HAP-1 (cell line): ENCODE data around the gene INVS.

Source experiments
- DNase-seq, 2 experiments: peaks; one replicate each; pipeline ENCODE4 v3.0.0-alpha.2; 2016 to 2020; ENCODE audit warnings: low spot score in 2 of 2
- H3K27me3 ChIP-seq: fragments of 250-450 bp; sonication (Bioruptor Pico); 2 replicates; pipeline ENCODE4 v1.5.1; 2020; ENCODE audit warnings: low read depth, mild to moderate bottlenecking, moderate library complexity
- H3K36me3 ChIP-seq: fragments of 250-450 bp; sonication (Bioruptor Pico); replicated peaks from 2 replicates; pipeline ENCODE4 v1.5.1; 2020; ENCODE audit warnings: mild to moderate bottlenecking
- H3K4me1 ChIP-seq: fragments of 250-450 bp; sonication (Bioruptor Pico); 2 replicates; pipeline ENCODE4 v1.5.1; 2020; ENCODE audit warnings: mild to moderate bottlenecking
- H3K4me3 ChIP-seq: fragments of 250-450 bp; sonication (Bioruptor Pico); 2 replicates; pipeline ENCODE4 v1.5.1; 2020; ENCODE audit warnings: mild to moderate bottlenecking, moderate library complexity
- H3K9me3 ChIP-seq: fragments of 250-450 bp; sonication (Bioruptor Pico); 2 replicates; pipeline ENCODE4 v1.5.1; 2020; ENCODE audit warnings: mild to moderate bottlenecking, moderate library complexity
- in situ Hi-C: fragments of 300-500 bp; cut with MboI; formaldehyde crosslinking; loops from 3 replicates; pipeline ENCODE4 v1.14.3; 2020; ENCODE audit warnings: low sequenced_read_pairs, inconsistent platforms, mixed read lengths

INVS gene

DNA sequence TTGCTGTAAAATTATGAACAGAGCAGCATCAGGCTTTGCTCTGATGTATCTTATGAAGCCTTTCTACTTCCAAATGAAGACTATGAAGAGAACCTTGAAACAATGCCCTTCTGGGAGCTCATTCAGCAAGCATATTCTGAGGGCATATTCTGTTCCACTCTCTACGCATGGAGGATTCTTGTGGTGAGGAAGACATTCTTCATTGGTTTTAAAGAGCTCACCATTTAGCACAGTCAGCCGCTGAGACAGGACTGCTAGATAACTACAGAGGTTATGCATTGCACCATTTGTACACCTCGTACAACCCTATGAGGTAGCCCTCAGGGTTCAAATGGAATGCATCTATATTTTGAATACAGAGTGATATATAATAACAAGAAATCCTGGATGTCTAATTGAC lies 61.0 kb downstream of the INVS start:
- Histone ChIP-seq H3K27me3 (no peaks in the 10 kb centered on the region), H3K4me1 (no peaks in the 10 kb centered on the region), H3K36me3 (no peaks in the 10 kb centered on the region), H3K4me3 (no peak overlapping the region), H3K9me3 (no peaks in the 10 kb centered on the region)
- no peak for DNase-seq
- in situ Hi-C loops, result no loop called here

DNA sequence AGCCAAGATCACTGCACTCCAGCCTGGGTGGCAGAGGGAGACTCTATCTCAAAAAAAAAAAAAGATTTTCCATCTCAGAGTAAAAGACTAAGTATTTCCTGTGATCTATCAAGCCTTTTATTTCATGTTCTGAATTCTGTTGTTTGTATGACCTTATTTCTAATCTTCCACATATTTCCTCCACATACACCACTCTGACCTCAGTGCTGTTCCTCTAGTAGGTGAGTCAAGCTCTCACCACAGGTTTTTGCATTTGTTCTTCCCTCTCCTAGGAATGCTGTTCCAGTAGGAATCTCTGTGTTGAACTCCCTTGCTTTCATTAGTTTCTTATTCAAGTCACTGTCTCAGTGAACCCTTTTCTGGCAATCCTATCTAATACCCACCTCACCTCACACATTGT lies 68.1 kb downstream of the INVS start:
- DNase-seq, result no peak

DNA sequence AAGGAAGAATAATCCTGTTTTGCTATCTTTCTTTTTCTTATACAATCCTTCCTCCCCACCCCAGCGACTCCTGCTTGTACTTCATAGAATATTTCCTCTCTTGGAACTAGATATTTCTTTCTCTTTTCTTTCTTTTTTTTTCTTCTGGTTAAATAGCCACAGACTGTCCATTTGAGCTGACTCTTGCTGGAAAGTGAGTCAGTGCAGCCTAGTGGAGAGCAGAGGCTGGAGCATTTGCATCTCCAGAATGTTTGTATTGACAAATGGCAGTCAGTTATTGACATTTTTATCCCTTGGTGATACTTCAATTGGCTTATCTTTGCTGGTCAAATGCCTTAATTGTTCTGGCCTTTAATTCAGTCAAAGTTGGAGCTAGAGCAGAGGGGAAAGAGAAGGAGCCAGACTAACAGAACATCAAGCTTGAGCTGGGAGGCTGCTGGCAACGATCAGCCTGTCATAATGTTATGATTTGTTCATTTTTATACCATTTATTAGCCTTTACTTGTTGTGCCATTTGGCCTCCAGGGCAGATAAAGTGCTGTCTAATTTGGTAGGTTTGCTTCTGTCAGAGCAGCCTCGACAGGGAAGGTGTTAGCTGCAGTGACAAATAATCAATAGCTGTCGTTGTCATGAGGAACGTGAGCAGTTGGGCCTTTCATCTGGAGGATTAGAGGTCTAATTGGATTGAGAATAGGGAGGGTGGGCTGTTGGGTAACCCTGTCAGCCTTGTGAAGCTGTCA lies 69.0 kb downstream of the INVS start:
- Histone ChIP-seq H3K36me3 (no peaks in the 10 kb centered on the region), H3K9me3 (no peaks in the 10 kb centered on the region), H3K4me1 (no peaks in the 10 kb centered on the region), H3K4me3 (no peak overlapping the region), H3K27me3 (no peaks in the 10 kb centered on the region)
- in situ Hi-C loops, result no loop called here
- no peak for DNase-seq

More for the DNA sequence above, 68.1 kb downstream of the INVS start:
- in situ Hi-C loops, result no loop called here
- H3K4me1 ChIP-seq, result no peaks in the 10 kb centered on the region
- H3K36me3 ChIP-seq, result no peaks in the 10 kb centered on the region
- H3K27me3 ChIP-seq, result no peaks in the 10 kb centered on the region
- no peaks in the 10 kb centered on the region for H3K9me3 ChIP-seq
- no peak overlapping the region for H3K4me3 ChIP-seq

DNA sequence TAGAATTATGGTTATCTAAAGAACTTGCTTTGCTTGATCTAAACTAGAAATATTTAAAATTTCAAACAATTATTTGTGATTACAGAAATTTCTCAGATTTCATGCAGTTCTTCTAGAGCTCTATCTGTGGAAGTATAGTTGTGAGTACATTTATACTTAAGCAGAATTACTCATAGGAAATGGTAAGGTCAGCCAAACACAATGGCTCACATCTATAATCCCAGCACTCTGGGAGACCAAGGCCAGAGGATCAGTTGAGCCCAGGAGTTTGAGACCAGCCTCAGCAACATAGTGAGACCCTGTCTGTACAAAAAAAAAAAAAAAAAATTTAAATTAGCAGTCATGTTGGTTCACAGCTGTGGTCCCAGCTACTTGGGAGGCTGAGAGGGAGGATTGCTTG lies 71.0 kb downstream of the INVS start:
- in situ Hi-C loops, result no loop called here
- DNase-seq, result no peak
- H3K27me3 ChIP-seq, result no peaks in the 10 kb centered on the region
- no peak overlapping the region for H3K4me3 ChIP-seq
- no peaks in the 10 kb centered on the region for H3K36me3 ChIP-seq
- no peaks in the 10 kb centered on the region for H3K4me1 ChIP-seq
- H3K9me3 ChIP-seq, result no peaks in the 10 kb centered on the region

DNA sequence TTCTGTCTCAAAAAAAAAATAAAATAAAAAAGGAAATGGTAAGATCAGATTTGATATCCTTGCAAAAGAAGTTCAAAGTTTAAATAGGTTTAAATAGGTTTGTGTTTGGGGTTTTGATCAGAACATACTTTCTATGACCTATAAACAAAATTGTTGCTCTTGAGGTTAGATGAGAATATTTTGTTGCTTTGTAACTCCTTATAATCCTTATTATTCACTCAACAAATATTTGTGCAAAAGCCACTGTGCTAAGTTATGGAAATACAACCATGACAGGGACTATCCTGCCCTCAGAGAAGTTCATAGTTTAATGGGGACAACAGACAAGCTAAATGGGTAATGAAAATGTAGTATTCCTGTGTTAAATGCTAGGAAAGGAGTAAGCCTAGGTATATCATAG lies 71.5 kb downstream of the INVS start:
- no peaks in the 10 kb centered on the region for H3K36me3 ChIP-seq
- H3K4me3 ChIP-seq, result no peak overlapping the region
- no peaks in the 10 kb centered on the region for H3K4me1 ChIP-seq
- in situ Hi-C loops, result no loop called here
- no peaks in the 10 kb centered on the region for H3K9me3 ChIP-seq
- H3K27me3 ChIP-seq, result no peaks in the 10 kb centered on the region
- no peak for DNase-seq

DNA sequence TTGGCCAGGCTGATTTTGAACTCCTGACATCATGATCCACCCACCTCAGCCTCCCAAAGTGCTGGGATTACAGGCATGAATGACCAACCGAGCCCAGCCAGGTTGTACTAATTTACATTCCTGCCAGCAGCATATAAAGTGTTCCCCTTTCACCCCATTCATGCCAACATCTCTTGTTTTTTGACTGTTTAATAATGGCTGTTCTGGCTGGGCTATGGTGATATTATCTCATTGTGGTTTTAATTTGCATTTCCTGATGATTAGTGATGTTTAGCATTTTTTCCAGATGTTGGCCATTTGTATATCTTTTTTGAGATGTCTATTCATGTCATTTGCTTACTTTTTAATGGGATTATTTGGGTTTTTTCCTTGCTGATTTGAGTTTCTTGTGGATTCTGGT lies 87.3 kb downstream of the INVS start:
- H3K36me3 ChIP-seq, result no peaks in the 10 kb centered on the region
- H3K27me3 ChIP-seq, result no peaks in the 10 kb centered on the region
- H3K4me1 ChIP-seq, result no peaks in the 10 kb centered on the region
- no peak overlapping the region for H3K4me3 ChIP-seq
- no peak for DNase-seq
- peaks cover 5% of the 10 kb centered on the region for H3K9me3 ChIP-seq
- in situ Hi-C loops, result no loop called here

DNA sequence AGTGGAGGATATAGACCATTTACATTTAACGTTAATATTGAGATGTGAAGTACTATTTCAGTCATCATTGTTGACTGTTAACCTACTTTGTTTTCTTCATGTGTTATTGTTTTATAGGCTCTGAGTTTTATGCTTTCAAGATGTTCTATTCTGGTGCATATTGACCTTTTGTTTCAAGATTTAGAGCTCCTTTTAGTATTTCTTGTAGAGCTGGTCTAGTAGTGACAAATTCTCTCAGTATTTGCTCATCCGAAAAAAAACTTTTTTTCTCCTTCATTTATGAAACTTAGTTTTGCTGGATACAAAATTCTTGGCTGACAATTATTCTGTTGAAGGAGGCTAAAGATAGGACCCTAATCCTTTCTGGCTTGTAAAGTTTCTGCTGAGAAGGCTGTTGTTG lies 91.3 kb downstream of the INVS start:
- in situ Hi-C loops, result no loop called here
- Histone ChIP-seq H3K9me3 (peaks cover 7% of the 10 kb centered on the region), H3K36me3 (no peaks in the 10 kb centered on the region), H3K27me3 (no peaks in the 10 kb centered on the region), H3K4me1 (no peaks in the 10 kb centered on the region), H3K4me3 (no peak overlapping the region)
- DNase-seq, result no peak

DNA sequence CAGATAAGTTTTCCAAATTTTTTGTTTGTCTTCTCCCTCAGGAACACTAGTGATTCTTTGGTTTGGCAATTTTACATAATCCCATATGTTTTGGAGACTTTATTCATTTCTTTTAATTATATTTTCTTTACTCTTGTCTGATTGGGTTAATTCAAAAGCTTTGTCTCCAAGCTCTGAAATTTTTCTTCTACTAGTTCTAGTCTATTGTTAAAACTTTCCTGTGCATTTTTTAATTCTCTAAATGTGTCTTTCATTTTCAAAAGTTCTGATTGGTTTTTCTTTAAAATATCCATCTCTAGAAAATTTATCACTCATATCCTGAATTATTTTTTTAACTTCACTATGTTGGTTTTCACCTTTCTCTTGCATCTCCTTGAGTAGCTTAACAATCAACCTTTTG lies 92.2 kb downstream of the INVS start:
- no peaks in the 10 kb centered on the region for H3K4me1 ChIP-seq
- no peak for DNase-seq
- in situ Hi-C loops, result no loop called here
- H3K9me3 ChIP-seq, result peaks cover 7% of the 10 kb centered on the region
- H3K4me3 ChIP-seq, result no peak overlapping the region
- no peaks in the 10 kb centered on the region for H3K36me3 ChIP-seq
- no peaks in the 10 kb centered on the region for H3K27me3 ChIP-seq

DNA sequence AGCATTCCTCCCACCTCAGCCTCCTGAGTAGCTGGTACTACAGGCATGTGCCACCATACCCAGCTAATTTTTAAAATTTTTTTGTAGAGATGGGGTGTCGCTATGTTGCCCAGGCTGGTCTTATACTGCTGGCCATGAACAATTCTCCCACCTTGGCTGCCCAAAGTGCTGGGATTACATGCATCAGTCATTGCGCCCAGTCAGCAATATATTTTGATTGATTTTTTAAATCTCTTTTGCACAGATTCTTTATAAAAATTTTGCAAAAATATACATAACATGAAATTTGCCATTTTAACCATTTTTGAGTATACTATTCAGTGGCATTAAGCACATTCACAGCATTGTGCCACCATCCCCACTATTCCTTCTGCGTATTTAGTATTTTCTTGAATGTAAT lies 94.0 kb downstream of the INVS start:
- no peak for DNase-seq
- Histone ChIP-seq H3K36me3 (no peaks in the 10 kb centered on the region), H3K4me3 (no peak overlapping the region), H3K4me1 (no peaks in the 10 kb centered on the region), H3K9me3 (peaks cover 7% of the 10 kb centered on the region), H3K27me3 (no peaks in the 10 kb centered on the region)
- in situ Hi-C loops, result no loop called here

DNA sequence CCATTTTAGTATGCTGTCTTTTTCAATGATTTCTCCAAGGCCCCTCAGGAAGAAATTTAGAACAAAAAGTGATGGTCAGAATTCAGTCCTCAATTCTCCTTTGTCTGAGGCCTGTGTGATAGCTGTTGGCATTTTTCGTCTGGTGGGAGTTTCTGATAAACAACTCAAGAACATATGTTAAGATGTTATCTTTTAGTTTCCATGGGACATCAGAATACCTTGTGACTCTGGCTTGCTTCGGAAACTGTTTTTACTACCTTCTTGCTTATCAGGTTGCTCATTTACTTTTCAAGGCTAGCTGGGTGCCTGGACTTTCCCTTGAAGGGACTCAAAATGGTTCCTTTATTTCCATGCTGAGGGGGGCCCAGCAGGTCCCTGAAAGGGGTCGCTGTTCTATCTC lies 97.2 kb downstream of the INVS start:
- peaks cover 4% of the 10 kb centered on the region for H3K9me3 ChIP-seq
- no peak for DNase-seq
- no peaks in the 10 kb centered on the region for H3K36me3 ChIP-seq
- in situ Hi-C loops, result no loop called here
- H3K27me3 ChIP-seq, result no peaks in the 10 kb centered on the region
- H3K4me1 ChIP-seq, result no peaks in the 10 kb centered on the region
- H3K4me3 ChIP-seq, result no peak overlapping the region

DNA sequence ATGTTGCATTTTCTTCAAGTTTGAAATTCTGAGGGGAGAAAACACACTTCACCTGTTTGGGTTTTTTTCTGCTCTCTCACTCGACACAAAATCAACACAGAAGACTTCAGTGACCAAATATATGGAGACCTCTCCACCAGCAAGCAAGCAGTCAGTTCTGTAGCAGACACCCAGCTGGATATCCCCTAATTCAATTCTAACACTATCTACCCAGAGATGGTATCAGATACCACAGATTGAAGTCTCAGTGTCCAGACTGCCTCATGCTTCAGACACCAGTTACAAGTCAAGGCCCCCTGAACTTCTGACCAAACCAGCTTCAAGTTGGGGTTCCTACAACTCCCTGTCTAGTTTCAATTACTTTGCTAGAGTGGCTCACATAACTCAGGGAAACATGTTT lies 97.8 kb downstream of the INVS start:
- Histone ChIP-seq H3K9me3 (no peaks in the 10 kb centered on the region), H3K4me3 (no peak overlapping the region), H3K27me3 (no peaks in the 10 kb centered on the region), H3K4me1 (no peaks in the 10 kb centered on the region), H3K36me3 (no peaks in the 10 kb centered on the region)
- in situ Hi-C loops, result no loop called here
- DNase-seq, result no peak

DNA sequence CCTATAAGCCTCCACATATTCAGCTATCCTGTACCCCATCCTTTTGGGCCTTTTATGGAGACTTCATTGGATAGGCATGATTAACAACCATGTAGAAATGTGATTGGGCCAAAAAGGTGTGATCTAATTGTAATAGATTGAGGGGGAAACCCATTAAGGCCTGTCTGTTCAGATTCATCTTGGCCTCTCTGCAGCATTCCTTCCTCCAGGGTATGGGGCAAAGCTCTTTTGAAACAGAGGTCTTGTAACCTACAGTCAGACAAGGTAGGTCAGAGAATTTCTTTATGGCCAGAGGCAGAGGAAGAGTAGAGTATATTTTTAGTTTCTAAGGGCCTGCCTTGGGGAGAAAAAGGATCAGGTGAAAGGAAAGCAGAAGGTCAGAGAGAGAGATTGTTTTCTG lies 98.5 kb downstream of the INVS start:
- in situ Hi-C loops, result no loop called here

DNA sequence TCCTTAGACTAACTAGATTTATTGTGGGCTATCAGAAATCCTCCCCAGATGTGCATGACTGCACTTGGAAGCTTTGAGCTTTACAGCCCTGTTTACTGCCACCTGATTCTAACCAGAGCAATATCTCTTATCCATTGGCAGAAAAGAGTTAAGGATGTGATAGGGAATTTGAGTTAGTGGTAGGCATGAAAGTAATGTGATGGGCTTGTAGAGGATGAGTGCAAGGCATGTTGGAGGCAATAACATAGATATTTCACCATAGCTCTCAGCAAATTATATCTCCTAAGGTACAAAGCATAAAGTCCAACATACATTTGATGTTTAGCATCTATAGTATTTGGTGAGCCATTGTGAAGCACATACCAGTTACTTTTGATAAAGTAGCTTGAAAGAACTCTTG lies 103.8 kb downstream of the INVS start:
- H3K4me3 ChIP-seq, result no peak overlapping the region
- H3K27me3 ChIP-seq, result no peaks in the 10 kb centered on the region
- H3K36me3 ChIP-seq, result no peaks in the 10 kb centered on the region
- H3K9me3 ChIP-seq, result no peaks in the 10 kb centered on the region
- H3K4me1 ChIP-seq, result no peaks in the 10 kb centered on the region
- no peak for DNase-seq
- in situ Hi-C loops, result no loop called here

More for the DNA sequence above, 98.5 kb downstream of the INVS start:
- no peaks in the 10 kb centered on the region for H3K27me3 ChIP-seq
- no peaks in the 10 kb centered on the region for H3K9me3 ChIP-seq
- DNase-seq, result no peak
- H3K36me3 ChIP-seq, result no peaks in the 10 kb centered on the region
- H3K4me1 ChIP-seq, result no peaks in the 10 kb centered on the region
- no peak overlapping the region for H3K4me3 ChIP-seq

DNA sequence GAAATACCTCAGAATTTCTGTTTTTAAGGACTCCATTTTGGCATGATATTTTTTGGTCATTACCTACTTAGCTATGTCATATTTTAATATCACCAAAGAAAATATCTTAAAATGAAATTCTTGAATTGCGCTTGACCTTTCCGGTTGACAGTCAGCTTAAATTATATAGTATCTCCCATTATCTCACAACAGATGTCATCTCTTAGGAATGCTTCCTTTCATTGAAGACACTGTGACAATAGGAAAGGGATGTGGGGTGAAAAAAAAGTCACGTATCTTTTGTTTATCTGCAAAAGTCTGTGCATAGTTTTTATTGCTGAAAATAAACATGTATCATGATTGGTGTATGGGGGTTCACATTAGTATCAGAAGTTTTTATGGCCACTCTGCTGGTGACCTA lies 105.8 kb downstream of the INVS start:
- Histone ChIP-seq H3K9me3 (no peaks in the 10 kb centered on the region), H3K4me3 (no peak overlapping the region), H3K27me3 (no peaks in the 10 kb centered on the region), H3K36me3 (no peaks in the 10 kb centered on the region), H3K4me1 (no peaks in the 10 kb centered on the region)
- no peak for DNase-seq
- in situ Hi-C loops, result no loop called here

DNA sequence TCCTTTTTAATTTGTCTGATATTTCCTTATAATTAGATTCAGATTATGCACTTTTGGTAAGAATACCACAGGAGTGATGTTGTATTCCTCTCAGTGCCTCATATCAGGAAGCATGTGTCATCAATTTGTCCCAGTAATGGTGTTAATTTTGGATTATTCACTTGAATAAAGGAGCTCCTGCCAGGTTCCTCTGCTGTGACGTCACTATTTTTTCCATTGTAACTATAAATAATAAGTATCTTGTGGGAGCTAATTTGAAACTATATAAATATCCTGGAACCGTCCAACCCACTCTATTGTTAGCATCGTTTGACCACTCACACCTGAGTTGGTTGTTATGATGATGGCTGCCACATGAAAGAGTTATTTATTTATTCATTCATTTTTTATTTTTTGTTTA lies 107.9 kb downstream of the INVS start:
- DNase-seq, result no peak
- Histone ChIP-seq H3K4me1 (no peaks in the 10 kb centered on the region), H3K4me3 (no peak overlapping the region), H3K27me3 (no peaks in the 10 kb centered on the region), H3K9me3 (no peaks in the 10 kb centered on the region), H3K36me3 (no peaks in the 10 kb centered on the region)
- in situ Hi-C loops, result no loop called here
